COR-L47 (cell line): ENCODE results near the gene ITGB5.

Experiments used
- DNase-seq: peaks from one replicate; lab custom pipeline; 2025; lab: John Stamatoyannopoulos, UW

ITGB5 gene

DNA sequence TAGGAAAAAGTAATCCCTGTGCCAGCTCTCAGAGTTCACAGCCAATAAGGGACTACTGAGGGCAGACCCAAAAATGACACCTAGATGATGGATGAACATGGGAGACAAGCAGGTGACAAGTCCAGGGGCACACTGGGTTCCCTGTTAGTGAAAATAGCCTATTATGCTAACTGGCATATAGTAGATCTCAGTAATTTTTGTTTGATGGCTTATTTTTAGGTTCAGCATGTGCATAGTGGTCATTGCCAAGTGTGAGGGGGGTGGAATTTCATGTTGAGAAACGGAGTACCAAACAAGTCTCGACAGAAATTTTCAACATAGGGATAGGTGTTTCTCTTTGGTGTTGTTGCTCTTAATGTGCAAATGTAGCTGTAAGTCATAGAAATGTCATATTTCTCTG lies 6.4 kb upstream of the ITGB5 start:
- no peak for DNase-seq

DNA sequence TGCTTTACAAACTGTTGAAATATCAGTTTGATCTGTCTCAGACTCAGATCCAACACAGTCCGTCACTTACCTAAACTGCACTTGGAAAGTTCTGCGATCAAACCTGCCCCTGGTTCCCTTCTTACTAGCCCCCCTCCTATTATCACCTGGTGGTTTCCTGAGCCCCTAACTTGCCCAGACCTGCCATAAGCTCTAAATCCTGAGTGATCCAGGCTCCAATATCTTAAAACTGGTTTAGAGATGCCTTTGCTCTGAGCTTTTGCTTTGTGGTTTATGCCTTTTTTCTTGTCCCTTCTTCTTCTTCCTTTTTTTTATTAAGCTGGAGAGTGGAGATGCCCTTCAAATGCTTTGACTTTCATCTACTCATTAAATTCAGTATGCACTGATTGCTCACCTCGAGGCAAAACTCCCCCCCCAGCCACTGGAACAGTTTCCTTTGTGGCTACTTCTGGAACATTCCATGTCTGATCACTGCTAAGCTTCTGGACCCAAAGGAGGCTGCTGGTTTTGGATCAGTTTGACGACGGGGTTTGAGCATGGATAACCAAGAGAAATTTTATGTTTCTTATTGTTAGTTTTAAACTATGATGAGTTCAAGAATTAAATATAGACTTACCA lies 3.5 kb upstream of the ITGB5 start:
- DNase-seq: no peak

DNA sequence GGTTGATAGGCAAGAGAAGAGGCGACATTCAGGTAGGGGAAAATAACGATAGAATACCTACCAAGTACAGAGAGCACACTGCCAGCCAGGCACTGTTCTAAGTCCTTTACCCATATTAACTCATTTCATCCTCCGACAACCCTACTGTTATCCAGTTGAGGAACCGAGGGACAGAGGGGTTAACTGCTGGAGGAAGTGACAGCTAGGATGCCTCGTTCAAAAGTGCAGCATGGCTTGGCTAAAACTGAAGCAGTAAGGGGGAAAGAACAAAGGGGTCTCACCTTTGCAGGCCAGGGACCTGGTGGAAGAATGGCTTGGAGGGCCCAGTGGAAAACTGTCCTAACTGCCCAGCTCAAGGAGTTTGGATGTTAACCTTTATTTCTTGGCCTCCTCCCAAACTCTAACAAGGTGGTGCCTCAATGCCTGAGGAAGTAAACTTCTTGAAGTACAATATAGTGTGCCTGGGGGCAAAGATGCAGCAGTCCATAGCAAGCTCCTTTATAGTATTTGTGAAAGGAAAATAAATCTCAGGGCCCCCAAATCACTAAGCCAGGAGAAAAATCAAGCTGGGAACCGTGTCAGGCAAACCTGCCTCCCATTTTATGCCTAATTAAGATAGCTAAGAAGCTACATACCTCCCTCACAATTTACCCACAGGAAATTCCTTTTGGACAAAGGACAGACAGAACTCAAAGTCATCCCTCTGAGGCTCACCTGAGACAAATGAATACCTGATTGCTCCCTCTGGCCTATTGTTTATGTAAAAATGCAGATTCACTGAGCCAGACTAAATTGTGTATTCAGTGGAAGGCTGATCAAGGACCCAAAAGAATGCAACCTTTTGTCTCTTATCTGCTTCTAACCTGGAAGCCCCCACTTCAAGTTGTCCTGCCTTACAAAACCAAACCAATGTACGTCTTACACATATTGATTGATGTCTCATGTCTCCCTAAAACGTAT lies 1.6 kb upstream of the ITGB5 start:
- no peak for DNase-seq

DNA sequence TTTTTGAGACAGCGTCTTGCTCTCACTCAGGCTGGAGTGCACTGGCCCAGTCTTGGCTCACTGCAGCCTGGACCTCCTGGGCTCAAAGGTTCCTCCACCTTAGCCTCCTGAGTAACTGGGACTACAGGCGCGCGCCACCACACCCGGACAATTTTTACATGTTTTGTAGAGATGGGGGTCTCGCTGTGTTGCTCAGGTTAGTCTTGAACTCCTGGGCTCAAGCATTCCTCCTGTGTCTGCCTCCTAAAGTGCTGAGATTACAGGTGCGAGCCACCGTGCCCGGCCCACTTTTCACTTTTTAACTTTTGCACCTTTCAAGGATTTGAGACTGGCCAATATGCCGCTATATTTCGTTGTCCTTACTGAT lies 750 bp upstream of the ITGB5 start:
- DNase-seq: no peak

DNA sequence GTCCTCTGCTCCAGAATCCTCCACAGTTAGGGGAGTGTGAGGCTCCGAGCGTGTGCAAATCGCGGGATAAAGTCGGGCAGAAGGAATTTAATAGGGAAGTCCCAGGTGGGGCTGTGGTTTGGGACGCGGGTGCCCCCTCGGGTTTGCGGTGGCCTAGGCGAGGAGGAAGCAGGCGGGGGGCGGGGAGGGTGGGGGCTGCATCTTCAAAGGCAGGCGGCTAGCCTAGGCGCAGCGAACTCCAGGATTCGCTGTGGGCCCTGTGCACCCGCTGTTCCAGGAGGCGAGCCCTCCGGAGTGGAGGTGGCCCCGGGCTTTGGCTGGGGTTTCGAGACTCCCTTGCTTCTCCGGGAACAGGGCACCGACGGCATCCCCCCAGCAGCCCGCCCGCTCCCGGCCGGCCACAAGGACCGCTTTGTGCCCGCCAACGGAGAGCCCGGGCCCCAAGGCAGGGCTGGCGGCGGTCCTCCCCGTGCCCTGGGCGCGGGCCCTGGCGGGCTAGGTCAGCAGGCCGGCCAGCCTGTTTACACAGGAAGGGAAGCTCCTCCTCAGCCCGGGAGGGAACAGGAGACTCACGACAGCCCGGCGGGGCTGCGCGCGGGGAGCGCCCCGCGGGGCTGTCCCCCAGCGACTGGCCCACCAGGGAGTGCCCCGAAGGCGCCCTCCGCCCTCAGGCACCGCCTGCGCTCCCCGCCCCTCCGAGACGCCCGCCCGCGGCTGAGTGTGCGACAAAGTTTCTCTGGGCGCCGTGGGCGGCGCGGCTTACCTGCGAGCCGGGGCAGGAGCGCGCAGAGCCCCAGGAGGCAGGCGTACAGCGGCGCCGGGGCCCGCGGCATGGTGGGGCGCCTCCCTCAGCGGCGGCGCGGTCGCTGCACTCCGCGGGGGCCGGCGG lies 753 bp downstream of the ITGB5 start:
- DNase-seq: peak; percentile 8

DNA sequence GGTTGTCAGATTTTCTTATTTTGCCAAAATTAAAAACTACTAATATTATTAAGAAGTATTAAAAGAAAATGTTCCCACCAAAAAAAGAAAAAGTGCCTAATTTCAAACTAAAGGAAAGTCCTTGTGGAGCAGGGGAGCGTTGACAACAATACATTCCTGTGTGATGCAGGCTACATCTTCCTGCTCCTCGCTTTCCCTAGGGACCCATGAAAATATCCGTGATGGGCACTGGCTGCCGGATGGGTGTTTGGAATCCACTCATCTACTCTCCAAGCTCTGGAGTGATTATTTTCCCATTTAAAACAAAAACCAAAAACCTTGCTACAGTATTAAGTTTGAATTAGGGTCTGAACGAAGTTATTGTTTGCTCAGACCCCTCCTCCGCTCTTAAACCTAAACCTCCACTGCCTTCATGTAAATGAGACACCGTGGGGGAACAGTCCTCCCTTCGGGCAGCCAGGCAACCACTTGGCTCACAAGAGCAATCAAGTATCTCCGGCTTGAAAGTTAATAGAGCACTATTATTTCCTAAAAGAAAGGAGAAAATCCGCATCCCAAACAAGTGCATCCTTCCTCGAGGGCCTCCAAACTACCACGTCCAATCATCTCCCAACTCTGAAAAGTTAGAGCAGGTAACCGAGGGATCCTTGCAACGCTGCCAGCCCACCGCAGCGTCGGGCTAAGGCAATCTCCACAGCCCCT lies 1.5 kb downstream of the ITGB5 start:
- DNase-seq: no peak

DNA sequence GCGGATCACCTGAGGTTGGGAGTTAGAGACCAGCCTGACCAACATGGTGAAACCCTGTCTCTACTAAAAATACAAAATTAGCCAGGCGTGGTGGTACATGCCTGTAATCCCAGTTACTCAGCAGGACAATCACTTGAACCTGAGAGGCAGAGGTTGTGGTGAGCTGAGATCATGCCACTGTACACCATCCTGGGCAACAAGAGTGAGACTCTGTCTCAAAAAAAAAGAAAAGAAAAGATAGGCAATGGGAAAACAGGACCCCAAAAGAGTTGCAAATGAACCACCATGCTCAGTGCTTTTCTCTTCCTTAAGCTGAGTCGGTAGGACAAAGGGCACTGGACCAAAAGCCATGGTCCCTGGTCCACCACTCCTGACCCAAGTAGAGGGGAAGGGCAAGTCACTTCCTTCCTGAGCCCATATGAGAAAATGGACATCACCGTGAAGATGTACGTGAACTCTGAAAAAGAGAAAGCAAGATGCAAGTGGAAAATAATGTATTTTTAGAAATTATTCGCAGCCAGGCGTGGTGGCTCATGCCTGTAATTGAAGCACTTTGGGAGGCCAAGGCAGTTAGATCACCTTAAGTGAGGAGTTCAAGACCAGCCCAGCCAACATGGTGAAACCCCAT lies 2.6 kb downstream of the ITGB5 start:
- no peak for DNase-seq

DNA sequence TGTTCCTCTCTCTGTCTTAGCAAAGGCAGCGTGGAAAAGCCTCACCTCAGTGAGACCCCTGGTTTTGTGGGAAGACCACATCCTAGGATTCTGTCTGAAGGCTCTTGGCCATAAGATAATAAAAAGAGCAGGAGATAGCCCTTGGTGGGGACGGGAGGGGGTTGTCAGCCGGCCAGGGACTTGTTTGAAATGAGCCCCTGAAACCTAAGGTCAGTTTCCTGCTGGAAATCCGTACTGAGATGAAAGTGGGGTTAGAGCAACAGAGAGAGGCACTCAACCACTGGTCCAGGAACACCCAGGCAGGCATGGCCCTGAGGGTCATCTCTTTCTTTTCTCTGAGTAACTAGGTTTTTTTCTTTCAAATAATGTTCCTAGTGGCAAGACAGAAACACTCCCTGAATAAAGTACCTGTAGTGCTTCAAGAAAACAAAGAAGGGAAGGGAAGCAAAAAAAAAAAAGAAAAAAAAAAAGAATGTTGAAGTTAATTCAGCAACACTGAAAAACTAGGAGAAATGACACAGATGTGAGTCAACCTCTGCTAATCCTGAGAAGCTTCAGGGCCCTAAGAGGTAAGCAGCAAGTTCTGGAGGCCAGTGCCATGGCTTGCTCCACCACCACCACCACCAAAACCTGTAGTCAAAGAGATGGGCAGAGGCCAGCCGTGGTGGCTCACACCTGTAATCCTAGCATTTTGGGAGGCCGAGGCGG lies 3.2 kb downstream of the ITGB5 start:
- DNase-seq: no peak

DNA sequence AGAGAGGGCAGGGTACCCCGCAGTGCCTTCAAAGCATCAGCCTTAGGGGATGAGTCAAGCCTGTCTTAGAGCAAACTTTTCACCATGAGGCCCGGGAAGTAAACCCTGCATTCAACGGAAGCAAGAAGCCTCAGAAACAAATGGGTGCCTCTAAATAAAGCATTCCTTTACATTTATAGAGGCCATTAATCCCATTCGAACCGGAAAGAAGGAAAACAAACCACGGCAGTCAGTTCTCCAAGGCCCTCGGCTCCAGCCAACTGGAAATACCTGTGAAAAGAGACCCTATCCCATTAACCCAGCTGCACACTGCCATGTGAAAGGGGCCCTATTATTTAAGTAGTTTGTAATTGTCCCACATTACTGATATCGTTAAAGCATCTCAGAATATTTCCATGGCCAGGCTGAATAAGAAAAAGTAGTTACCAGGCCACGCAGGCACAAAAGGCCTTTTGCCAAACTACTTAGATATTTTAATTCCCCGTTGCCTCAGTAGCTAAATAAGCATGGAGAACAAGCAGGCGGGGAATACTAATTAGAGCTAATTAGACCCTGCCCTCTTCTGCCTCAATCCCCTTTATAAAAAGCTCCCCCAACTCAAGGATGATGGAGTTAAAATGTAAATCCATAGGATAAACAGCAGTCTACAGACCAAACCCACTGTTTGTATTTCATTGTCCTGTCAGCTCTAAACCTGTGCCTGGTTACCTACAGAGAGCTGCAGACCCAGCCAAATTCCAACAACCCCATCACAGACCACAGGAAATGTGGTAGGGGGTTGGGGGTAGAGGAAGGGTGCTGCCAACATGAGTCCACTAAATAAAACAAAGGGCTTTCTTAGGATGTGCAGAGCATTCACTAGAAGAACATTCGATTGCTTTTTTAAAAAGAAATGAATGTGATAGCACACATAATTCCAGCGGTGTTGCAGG lies 4.1 kb downstream of the ITGB5 start:
- DNase-seq: no peak

DNA sequence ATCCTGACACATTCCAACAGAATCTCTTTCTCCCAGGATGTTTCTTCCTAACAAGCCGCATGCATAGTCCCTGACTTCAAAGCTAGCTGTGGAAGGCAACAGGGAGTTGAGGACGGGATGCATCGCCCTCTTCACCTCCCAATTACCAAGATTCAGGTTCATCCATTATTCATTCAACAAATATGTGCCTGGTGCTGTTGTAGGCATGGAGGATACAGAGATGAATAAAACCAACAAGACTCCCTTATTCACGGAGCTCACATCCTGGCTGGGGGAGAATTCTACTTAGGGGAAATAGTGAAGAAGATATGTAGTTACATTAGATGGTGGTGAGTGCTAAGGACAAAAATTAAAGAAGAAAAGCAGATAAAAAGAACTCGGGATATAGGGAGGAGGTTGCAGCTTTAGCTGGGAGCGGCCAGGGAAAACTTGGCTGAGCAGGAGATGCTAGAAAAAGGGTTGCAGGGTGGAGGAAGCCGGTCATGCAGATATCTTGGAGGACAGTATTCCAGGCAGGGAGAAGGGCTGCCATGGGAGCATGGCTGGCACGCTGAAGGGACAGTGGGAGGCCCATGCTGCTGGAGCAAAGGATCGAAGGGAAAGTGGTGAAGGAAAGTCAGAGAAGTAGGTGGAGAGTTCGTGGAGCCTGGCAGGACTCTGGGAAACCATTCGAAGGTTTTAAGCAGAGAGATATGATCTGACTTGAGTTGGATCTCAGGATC lies 5.0 kb downstream of the ITGB5 start:
- DNase-seq: no peak

DNA sequence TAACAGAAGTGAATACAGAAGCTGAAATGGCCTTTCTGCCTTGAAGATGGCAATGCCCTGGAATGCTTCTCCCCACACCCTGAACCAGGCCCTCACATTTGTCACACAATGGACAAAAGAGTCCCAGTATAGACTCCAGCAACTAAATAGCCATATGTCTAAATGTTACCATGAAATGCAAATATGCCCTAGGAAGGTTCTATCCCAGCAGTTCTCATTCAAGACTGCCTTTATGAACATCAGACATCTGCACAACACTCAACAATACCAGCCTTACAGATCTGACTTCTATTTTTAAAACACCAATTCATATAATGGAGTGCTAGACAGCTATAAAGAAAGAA lies 7.9 kb downstream of the ITGB5 start:
- no peak for DNase-seq

DNA sequence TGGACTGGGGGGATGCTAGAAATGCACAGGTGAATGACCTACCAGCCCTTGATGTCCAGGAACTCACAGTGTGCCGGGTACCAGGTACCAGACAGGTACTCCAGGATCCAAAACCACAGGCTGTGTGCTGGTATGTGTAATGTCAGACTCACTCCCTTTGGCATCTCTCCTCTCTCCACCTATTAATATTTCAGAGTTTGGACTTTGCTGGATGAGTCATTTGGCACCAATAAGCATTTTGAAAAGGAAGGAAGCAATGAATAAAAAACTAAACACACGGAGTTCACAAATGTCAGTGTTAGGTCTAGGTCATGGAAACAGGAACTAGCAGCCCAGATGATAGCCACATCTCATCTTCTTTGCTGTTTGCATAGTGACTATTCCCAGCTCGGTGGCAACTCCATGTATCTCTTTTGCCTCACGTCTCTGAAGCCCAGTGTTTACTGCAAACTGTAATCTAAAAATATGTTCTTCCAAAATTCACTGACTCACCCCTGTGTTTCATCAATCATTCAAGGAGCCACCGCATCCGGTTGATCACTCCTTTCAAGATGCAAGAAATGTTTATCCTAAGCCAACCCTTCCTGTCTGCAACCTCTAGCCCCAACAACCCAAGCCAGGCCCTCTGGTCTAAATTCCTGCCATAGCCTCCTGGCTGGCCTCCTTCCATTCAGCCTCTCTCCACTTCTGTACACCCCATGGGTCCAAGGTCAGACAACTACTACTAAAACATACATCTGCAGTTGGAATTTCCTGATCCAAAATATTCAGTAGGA lies 8.4 kb downstream of the ITGB5 start:
- no peak for DNase-seq

DNA sequence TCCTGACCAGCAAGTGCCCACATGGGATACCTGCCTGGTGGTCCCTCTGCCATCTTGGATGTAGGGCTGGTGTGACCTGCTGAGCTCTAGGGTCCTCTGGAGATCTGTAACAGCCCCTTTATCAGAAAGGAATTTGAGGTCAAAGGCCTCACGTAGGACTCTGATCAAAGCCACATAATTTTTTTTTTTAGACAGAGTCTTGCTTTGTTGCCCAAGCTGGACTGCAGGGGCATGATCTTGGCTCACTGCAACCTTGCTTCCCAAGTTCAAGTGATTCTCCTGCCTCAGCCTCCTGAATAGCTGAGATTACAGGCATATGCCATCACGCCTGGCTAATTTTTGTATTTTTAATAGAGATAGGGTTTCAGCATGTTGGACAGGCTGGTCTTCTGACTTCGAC lies 9.5 kb downstream of the ITGB5 start:
- DNase-seq: no peak

DNA sequence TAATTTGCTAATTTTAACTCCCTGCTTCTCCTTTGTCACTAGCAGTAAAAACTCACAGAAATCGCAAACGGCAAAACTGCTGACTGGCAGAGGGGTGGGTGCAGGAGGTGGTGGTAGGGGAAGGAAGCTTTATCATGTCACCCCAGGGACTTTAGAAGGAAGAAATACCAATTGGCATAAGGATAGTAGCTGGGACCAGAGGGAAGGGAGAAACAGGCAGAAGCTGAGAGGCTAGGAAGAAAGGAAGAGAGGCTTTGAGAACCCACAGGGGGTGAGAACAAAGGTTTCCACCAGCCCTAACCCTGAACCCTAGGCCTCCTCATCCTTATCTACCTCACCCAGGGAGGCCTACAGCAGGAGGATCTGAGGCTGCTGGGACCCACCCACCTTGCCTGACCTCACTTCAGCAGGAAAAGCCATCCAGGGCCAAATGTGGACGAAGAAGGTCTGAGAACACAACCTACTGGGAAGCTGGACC lies 10.7 kb downstream of the ITGB5 start:
- DNase-seq: no peak

DNA sequence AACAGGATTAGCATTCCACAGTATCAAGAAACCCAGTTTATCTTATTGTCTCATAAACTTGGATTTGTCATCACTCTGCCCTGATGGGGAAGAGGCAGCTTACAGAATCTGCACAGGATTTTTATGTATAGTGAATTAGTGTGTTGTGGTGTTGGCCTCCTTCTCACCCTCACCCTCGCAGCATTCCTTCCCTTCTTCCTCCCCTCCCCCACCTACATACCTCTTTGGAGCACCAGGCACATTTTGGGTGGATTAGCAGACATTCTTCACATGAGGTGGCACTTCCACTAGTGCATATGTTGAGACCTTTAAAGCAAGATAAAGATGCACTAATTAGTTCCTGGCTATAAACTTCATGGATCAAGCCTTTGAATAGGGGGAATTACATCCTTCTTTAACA lies 13.9 kb downstream of the ITGB5 start:
- no peak for DNase-seq

DNA sequence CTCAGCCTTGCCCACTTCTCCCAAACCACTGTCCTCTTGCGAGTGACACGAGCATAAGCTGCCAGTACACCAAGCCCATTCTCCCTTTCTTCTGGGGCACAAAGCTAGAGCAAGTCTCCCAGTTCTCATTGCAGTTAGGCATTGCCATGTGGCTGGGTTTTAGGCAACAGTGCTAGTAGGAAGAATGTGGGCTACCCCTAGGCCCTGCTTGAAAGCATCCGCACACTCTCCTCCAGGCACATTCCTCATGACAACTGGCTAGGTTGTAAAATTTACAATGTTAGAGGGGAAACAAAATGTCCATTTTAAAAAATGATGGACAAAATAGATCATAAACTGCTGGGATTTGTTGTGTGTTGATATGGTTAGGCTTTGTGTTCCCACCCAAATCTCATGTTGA lies 19.7 kb downstream of the ITGB5 start:
- DNase-seq: no peak

DNA sequence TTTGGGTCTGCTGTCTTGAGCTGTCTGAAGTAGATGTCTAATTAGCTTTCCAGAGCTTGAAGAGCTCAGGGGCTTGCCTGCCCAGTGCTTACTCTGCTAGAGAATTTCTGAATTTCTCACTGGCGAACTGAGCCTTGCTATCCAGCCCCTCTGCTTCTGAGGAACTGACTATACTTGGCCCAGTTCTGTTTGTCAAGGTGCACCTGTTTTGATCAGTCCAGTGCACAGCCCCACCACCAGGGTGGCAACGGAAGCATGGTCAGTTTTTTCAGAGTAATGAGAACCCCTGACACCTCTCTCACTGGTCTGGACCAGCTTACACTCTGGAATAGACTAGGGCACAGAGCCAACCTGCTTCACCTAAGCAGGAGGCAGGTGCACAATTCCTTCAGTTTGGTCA lies 25.2 kb downstream of the ITGB5 start:
- DNase-seq: no peak

DNA sequence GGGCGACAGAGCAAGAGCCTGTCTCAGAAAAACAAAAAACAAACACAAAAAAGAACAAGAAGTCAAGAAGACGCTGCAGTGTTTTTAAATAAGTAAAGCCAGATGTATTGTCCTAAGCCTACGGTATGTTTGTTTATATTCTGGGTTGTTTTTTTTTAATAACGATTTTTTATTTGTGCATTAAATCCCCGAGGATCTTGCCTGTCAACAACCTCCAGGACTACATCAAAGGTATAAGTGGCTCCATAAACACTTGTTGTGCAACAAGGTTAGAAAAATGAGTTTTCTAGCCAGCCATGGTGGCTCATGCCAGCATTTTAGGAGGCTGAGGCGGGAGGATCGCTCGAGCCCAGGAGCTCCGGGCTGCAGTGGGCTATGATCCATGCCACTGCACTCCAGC lies 26.1 kb downstream of the ITGB5 start:
- no peak for DNase-seq
